GM19438 (cell line): ENCODE results near the gene RAB3IP.
A peak's percentile ranks its signal among the peaks of the same experiment; 100 is the strongest.

Experiments used
- ATAC-seq: cut with Tn5 transposase; IDR thresholded peaks from one replicate; pipeline ENCODE4 v1.9.1; 2021; ENCODE audit warnings: low read depth; ENCODE audit not compliant: unreplicated experiment

RAB3IP gene

GRCh38 chr12:69738351-69739286, at the start of gene RAB3IP:
Gene RAB3IP (plus strand): TSS chr12:69738860. CDS start chr12:69755409, 16,549 bp downstream.
- ATAC-seq, result peak; percentile 74

DNA sequence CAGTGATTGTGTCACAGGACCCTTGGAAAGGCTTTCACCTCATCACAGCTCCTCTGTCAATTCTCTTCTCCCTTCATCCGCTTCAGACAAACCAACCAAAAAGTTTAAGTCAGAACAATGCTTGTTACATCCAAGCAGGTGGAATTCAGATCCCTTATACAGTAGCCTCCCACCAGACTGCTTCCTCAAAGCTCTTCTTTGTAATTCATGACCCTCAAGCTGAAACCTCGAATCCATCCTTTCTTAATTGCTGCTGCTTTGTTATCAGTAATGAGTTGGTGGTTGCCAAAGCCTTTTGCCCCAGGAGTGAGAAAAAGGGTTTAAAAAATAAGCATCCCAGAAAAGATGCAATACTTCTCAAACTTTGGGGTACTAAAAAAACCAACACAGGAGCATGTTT, 49.0 kb upstream of the RAB3IP start:
- ATAC-seq, result no peak

DNA sequence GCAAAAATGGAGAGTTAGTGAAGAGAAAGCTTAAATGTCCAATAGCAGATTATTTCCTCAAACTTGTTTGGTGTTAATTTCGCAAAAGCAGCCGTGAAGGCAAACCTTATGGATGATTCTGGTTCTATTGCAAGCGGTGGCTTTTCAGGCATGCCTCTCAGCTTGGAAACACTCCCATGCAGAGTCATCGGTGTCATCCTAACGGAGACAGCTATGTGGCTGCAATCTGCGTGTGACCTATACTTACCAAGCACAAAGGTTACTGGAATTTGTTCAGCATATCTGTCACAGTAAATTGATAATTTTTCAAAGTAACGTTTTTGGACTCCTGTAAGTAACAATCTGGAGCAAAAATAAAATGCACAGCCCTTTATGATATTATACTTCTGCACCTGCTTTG, 44.5 kb upstream of the RAB3IP start:
- no peak for ATAC-seq

DNA sequence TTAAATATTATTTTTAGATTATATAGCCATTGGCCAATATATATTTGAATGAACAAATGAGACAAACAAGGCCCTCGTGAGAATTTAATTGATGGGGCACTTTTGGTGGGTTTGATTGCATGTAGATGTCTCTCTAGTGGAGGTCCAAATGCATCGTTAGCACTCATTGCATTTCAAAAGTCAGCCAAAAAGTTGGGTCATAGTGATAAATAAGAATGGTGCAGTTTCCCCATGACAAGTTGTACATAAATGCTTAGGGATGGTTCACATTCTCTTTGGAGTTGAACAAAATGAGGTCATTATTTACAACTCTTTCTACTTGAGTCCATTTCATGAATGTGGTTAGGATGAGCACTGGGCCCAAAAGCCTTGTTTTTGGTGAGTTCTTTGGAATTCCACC, 40.6 kb upstream of the RAB3IP start:
- no peak for ATAC-seq

GRCh38 chr12:69698769-69699540, 39.7 kb upstream of the RAB3IP start, which contains the start of gene BEST3:
Gene BEST3 (minus strand): TSS chr12:69699303. CDS start chr12:69697798, 1,505 bp downstream.
- no peak for ATAC-seq

- no peak for ATAC-seq
Measured at GRCh38 chr12:69701826-69702225, 36.8 kb upstream of the RAB3IP start.

GRCh38 chr12:69703146-69703642, 35.5 kb upstream of the RAB3IP start:
- ATAC-seq, result no peak

DNA sequence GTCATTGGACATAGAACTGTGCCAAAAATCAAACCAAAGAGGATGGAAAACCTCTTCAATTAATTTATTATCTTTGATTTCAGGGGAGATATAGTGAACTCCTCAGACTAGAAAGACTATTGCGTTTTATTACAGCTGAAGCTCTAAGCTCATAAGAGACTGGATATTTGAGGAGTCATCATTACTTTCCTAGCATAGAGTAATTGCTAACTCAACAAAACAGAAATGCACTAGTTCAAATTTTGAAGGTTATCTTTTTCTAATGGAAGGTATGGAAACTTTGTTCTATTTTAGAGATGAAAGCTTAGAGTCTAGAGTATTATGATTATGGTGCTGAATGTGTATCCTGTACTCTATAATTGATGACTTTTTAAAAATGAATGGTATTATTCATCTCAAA, 34.3 kb upstream of the RAB3IP start:
- ATAC-seq, result no peak

DNA sequence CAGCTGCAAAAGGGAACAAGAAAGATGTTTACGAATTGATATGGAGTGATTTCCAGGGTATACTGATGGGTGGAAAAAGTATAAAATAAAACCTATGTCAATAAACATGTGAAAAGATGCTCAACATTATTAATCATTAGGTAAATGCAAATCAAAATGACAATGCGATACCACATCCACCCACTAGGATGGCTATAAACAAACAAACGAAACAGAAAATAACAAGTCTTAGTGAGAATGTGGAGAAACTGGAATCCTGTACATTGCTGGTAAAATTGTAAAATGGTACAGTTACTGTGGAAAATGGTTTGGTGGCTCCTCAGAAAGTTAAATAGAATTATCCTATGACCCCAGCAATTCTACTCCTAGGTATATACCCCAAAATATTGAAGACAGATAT, 30.0 kb upstream of the RAB3IP start:
- no peak for ATAC-seq

DNA sequence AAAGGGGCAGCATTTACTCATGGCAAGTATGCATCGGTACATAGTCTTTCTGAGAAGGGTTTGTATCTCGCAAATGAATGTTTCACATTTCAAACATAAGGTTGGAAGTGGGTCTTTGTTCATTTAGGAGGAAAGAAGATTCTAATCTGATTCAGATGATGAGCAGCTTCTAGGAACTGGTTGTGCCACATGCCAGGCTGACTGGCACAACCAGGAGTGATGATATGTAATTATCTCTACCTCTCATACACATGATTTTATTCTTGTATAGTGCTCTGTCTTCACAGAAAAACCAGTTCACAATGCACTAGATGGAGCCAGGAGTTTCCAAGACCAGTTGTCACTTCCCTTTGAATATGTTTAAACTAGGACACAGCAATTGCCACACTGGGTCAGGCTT, 25.8 kb upstream of the RAB3IP start:
- ATAC-seq, result no peak

DNA sequence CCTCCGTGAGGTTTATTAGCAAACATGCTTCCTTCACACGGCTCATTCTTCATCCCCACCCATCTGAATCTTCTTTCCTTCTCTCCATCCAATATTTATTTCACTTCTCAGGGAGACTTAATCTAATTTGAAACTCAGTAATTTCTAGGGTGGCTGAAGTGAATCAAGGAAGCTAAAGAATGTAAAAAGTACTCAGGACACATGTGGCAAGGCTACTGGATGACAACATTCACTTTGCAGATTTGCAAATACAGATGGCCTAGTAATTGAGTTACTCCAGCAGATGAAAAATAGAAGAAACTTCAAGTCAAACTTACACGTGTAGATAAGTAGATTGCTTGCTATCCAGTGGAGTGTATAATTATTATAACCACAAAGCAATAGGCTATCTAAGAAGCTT, 24.1 kb upstream of the RAB3IP start:
- no peak for ATAC-seq

GRCh38 chr12:69719336-69720316, 19.0 kb upstream of the RAB3IP start:
- ATAC-seq, result no peak

- ATAC-seq, result no peak
Measured at GRCh38 chr12:69720750-69721149, 17.9 kb upstream of the RAB3IP start.

DNA sequence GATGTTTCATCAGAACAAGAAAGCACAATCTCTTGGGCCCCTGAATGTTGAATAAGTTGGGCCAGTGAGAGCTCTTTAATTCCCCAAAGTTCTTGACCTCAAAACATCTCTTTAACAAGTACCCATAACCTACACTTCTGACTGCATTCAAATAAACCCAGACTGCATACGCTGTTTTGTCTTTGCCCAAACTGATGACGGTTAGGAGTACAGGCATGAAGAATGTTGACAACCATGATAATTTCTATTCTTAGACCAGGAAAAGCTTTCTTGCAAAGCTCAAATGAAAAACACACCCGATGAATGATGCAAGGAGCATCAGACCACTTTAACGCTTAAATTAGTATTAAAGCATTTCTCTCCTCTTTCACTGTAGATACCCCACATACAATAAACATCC, 11.7 kb upstream of the RAB3IP start:
- no peak for ATAC-seq

DNA sequence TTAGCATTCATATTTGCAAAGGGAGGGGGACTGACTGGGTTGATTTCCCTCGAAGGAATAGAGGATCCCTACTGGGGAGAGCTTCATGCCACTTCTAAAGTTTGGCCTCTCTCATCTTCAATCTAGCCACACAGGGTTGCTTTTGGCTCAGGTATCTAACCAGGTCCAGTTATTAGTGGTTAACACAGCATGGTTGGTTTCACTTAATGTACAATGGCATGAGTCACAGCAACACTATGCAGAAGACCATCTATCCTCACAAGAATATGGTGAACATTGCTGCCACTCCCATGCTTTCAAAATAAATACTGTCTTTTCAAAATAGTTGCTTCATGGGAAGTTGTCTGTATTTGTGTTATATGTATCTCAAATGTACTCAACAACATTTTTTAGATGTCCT, 6.6 kb upstream of the RAB3IP start:
- no peak for ATAC-seq

DNA sequence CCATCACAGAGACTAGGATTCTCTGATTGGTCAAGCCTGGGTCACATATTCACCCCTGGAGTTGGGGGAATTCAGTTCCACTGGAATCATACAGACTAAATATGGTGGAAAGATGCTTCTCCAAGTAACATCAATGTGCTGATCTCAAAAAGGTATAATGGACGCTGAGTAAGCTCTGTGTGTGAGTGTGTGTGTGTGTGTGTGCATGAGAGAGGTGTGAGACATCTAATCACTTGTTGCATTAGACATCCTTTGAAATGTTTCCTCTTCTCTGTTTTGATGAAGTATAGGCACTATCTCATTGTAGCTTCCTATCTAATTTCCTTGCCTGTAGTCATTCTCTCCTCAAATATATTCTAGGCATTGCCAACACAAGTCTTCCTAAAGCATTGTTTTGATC, 5.0 kb upstream of the RAB3IP start:
- ATAC-seq, result no peak

DNA sequence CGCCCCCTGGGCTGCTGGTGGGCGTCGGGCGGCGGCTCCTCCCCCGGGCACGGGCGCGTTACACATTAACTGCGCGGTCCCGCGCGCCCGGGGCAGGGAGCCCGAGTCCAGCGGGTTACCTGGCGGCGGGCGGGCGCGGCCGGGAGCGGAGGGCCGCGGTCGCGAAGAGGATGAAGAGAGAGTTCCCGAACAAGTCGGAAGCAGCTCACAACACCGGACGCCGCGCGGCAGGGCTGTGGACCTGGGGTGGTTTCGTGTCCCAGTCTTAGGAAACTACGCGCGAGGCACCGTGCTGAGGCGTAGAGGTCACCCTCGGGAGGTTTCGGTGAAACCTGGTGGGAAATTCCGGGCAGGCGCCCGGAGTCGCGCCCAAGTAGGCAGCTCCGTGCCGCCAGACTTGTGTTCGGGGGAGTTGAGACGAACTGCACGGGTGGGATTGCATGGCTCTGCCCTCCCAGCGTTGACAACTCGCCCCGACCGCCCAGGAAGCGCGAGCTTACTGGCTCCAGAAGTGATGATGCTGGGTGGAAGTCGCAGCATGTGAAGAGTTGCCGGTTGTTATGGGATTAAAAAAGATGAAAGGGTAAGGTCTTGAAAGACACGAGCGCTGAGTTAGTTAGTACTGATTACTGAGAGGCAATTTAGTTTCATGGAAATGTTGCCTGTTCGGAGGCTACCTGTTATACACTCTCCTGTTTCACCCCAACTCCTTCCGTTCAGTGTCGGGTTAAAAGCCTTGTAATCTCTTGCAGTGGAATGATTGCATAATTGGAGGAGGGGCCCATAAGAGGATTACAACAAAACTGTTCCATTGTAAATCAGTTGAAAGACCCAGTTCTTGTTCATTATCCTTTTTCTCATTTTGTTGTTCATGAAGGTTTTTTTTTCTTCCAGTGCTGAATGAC, 879 bp downstream of the RAB3IP start:
- ATAC-seq, result peak; percentile 43

GRCh38 chr12:69744109-69744508, 5.4 kb downstream of the RAB3IP start:
- ATAC-seq, result no peak

DNA sequence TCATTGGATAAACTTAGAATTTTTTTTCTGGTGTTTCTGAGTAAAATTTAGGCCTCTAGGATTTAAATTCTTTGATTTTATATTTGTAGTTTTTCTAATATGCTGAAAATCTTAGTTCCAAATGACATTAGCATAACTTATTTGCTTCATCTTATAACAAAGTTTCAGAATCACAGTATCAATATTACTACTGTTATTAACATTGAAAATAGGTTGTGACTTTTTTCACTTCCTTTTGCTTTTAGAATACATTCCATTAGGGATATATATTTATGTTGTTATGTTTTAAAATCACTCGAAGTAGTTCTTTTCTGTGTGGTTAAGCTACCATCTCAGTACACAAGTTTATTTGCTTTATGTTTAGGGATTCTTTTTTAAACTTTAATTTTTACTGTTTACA, 12.8 kb downstream of the RAB3IP start:
- ATAC-seq, result no peak
